ENCODE measurements around the gene LRRTM1. TPM values are rescaled to one million over a fixed set of nuclear protein-coding genes. Genes with fewer than 3 reads are reported as not detected.

LRRTM1 gene
- total RNA-seq, 1 donor from 2014 or later: 0.11 TPM

GRCh38 chr2:80338794-80339193 lies 34.2 kb upstream of the LRRTM1 start:
- intact Hi-C loops (cut with micrococcal nuclease): no loop called here
- no peaks in the 10 kb centered on the region for H3K27me3 ChIP-seq (ENCODE audit: low read depth)
- H3K36me3 ChIP-seq: no peaks in the 10 kb centered on the region
- no peak overlapping the region for H3K27ac ChIP-seq (replicated peaks)
- H3K4me3 ChIP-seq: no peak overlapping the region
- DNase-seq: no peak
- no peaks in the 10 kb centered on the region for H3K9me3 ChIP-seq (replicated peaks)
- H3K4me1 ChIP-seq: no peaks in the 10 kb centered on the region
- TF ChIP-seq CTCF (IDR thresholded peaks at IDR 0.05; ENCODE audit: borderline replicate concordance): no peak

- DNase-seq: no peak
- no peaks in the 10 kb centered on the region for H3K36me3 ChIP-seq
- no peak overlapping the region for H3K4me3 ChIP-seq
- intact Hi-C loops (cut with micrococcal nuclease): no loop called here
- no peaks in the 10 kb centered on the region for H3K27me3 ChIP-seq (ENCODE audit: low read depth)
- no peak overlapping the region for H3K27ac ChIP-seq (replicated peaks)
- no peaks in the 10 kb centered on the region for H3K4me1 ChIP-seq
- TF ChIP-seq CTCF (IDR thresholded peaks at IDR 0.05; ENCODE audit: borderline replicate concordance): no peak
- H3K9me3 ChIP-seq (replicated peaks): no peaks in the 10 kb centered on the region
Measured at GRCh38 chr2:80335411-80335810, 30.9 kb upstream of the LRRTM1 start.

GRCh38 chr2:80333886-80334285 lies 29.3 kb upstream of the LRRTM1 start:
- H3K4me1 ChIP-seq: no peaks in the 10 kb centered on the region
- no peaks in the 10 kb centered on the region for H3K27me3 ChIP-seq (ENCODE audit: low read depth)
- H3K4me3 ChIP-seq: no peak overlapping the region
- no peaks in the 10 kb centered on the region for H3K36me3 ChIP-seq
- no peak overlapping the region for H3K27ac ChIP-seq (replicated peaks)
- intact Hi-C loops (cut with micrococcal nuclease): no loop called here
- TF ChIP-seq CTCF (IDR thresholded peaks at IDR 0.05; ENCODE audit: borderline replicate concordance): no peak
- no peaks in the 10 kb centered on the region for H3K9me3 ChIP-seq (replicated peaks)
- DNase-seq: no peak

GRCh38 chr2:80330527-80331450 lies 26.2 kb upstream of the LRRTM1 start:
- no peaks in the 10 kb centered on the region for H3K9me3 ChIP-seq (replicated peaks)
- no peaks in the 10 kb centered on the region for H3K27me3 ChIP-seq (ENCODE audit: low read depth)
- H3K27ac ChIP-seq (replicated peaks): no peak overlapping the region
- H3K4me3 ChIP-seq: no peak overlapping the region
- TF ChIP-seq CTCF (IDR thresholded peaks at IDR 0.05; ENCODE audit: borderline replicate concordance): no peak
- intact Hi-C loops (cut with micrococcal nuclease): no loop called here
- H3K36me3 ChIP-seq: no peaks in the 10 kb centered on the region
- no peak for DNase-seq
- H3K4me1 ChIP-seq: peaks cover 9% of the 10 kb centered on the region

- Histone ChIP-seq H3K9me3 (replicated peaks) (no peaks in the 10 kb centered on the region), H3K4me1 (peaks cover 9% of the 10 kb centered on the region), H3K27me3 (ENCODE audit: low read depth) (no peaks in the 10 kb centered on the region), H3K27ac (replicated peaks) (no peak overlapping the region), H3K4me3 (no peak overlapping the region), H3K36me3 (no peaks in the 10 kb centered on the region)
- TF ChIP-seq CTCF (IDR thresholded peaks at IDR 0.05; ENCODE audit: borderline replicate concordance): no peak
- DNase-seq: no peak
- intact Hi-C loops (cut with micrococcal nuclease): no loop called here
Measured at GRCh38 chr2:80329491-80329890, 24.9 kb upstream of the LRRTM1 start.
